HG03521 (cell line): ENCODE measurements around the gene KCNK7.
"Not testable (repeated sequence)": the region's sequence is repeated elsewhere in the genome, so short reads cannot be mapped to it uniquely, and the experiment has no call there.

Experiments used
- ATAC-seq: cut with Tn5 transposase; IDR thresholded peaks from one replicate; pipeline ENCODE4 v1.9.1; 2021; ENCODE audit warnings: mild to moderate bottlenecking, moderate library complexity; ENCODE audit not compliant: unreplicated experiment

The KCNK7 gene

GRCh38 chr11:65574811-65575567 lies 20.6 kb downstream of the KCNK7 start:
- no peak for ATAC-seq

- peak; percentile 27 for ATAC-seq
Measured at GRCh38 chr11:65574109-65574810, 21.3 kb downstream of the KCNK7 start.

GRCh38 chr11:65573391-65574079 lies 22.1 kb downstream of the KCNK7 start:
- no peak for ATAC-seq

- ATAC-seq, result no peak
Measured at GRCh38 chr11:65572356-65573051, 23.1 kb downstream of the KCNK7 start, which contains the start of gene FAM89B. Gene FAM89B (plus strand): TSS chr11:65572538. CDS start chr11:65572670, 132 bp downstream.

GRCh38 chr11:65571940-65572339 lies 23.7 kb downstream of the KCNK7 start:
- ATAC-seq, result no peak

GRCh38 chr11:65571420-65571819 lies 24.2 kb downstream of the KCNK7 start:
- no peak for ATAC-seq

- peak; percentile 59 for ATAC-seq
Measured at GRCh38 chr11:65569973-65570918, 25.4 kb downstream of the KCNK7 start, which contains the start of gene ZNRD2. Gene ZNRD2 (plus strand): TSS chr11:65570477. CDS start chr11:65570492, 15 bp downstream.

- no peak for ATAC-seq
Measured at GRCh38 chr11:65569164-65569972, 26.2 kb downstream of the KCNK7 start.

- no peak for ATAC-seq
Measured at GRCh38 chr11:65565624-65566453, 29.8 kb downstream of the KCNK7 start.

GRCh38 chr11:65564879-65565559 lies 30.6 kb downstream of the KCNK7 start:
- not testable (repeated sequence) for ATAC-seq

- no peak for ATAC-seq
Measured at GRCh38 chr11:65563601-65564000, 32.0 kb downstream of the KCNK7 start.

GRCh38 chr11:65562788-65563187 lies 32.8 kb downstream of the KCNK7 start:
- ATAC-seq, result no peak

GRCh38 chr11:65562020-65562419 lies 33.6 kb downstream of the KCNK7 start:
- no peak for ATAC-seq

- ATAC-seq, result no peak
Measured at GRCh38 chr11:65560555-65561418, 34.8 kb downstream of the KCNK7 start.

GRCh38 chr11:65559951-65560537 lies 35.6 kb downstream of the KCNK7 start:
- no peak for ATAC-seq

GRCh38 chr11:65559535-65559934 lies 36.1 kb downstream of the KCNK7 start:
- ATAC-seq, result no peak
